Memory B cell (primary cell): ENCODE results near the gene LDLRAD1.
"Not testable (repeated sequence)": the region's sequence is repeated elsewhere in the genome, so short reads cannot be mapped to it uniquely, and the experiment has no call there.

Experiments
- ATAC-seq: fragments of 150-1000 bp; cut with Tn5 transposase; 2 replicates; pipeline ENCODE4 v1.10.0; 2021; ENCODE audit warnings: low read depth, mild to moderate bottlenecking, moderate library complexity
- DNase-seq, 2 donors: peaks; one replicate each; pipeline ENCODE4 v3.0.0; 2022; ENCODE audit warnings: low spot score in 2 of 2
- H3K27ac Mint-ChIP-seq: one replicate; pipeline ENCODE4 v1.8.0; 2022; ENCODE audit warnings: mild to moderate bottlenecking, moderate library complexity, mixed read lengths
- H3K27me3 Mint-ChIP-seq: one replicate; pipeline ENCODE4 v1.8.0; 2022; ENCODE audit warnings: mixed read lengths
- H3K36me3 Mint-ChIP-seq: one replicate; pipeline ENCODE4 v1.8.0; 2022; ENCODE audit warnings: mild to moderate bottlenecking, mixed read lengths
- H3K4me1 Mint-ChIP-seq: one replicate; pipeline ENCODE4 v1.8.0; 2022; ENCODE audit warnings: mixed read lengths
- H3K4me3 Mint-ChIP-seq: one replicate; pipeline ENCODE4 v1.8.0; 2022; ENCODE audit warnings: mild to moderate bottlenecking, moderate library complexity, mixed read lengths
- H3K9me3 Mint-ChIP-seq: one replicate; pipeline ENCODE4 v1.8.0; 2022; ENCODE audit warnings: mixed read lengths

Gene LDLRAD1

GRCh38 chr1:53992085-53992874 lies 25.7 kb downstream of the LDLRAD1 start:
- peaks cover 3% of the 10 kb centered on the region for H3K27me3 Mint-ChIP-seq
- H3K4me3 Mint-ChIP-seq, result no peak overlapping the region
- H3K36me3 Mint-ChIP-seq, result no peaks in the 10 kb centered on the region
- no peaks in the 10 kb centered on the region for H3K9me3 Mint-ChIP-seq
- ATAC-seq (no peak), DNase-seq (no peak)
- no peak overlapping the region for H3K27ac Mint-ChIP-seq
- no peaks in the 10 kb centered on the region for H3K4me1 Mint-ChIP-seq

- H3K9me3 Mint-ChIP-seq, result peaks cover 3% of the 10 kb centered on the region
- no peaks in the 10 kb centered on the region for H3K4me1 Mint-ChIP-seq
- no peak overlapping the region for H3K4me3 Mint-ChIP-seq
- ATAC-seq (no peak), DNase-seq (no peak)
- H3K27me3 Mint-ChIP-seq, result peaks cover 2% of the 10 kb centered on the region
- no peak overlapping the region for H3K27ac Mint-ChIP-seq
- no peaks in the 10 kb centered on the region for H3K36me3 Mint-ChIP-seq
Measured at GRCh38 chr1:53987880-53988279, 30.1 kb downstream of the LDLRAD1 start.

- no peaks in the 10 kb centered on the region for H3K36me3 Mint-ChIP-seq
Measured at GRCh38 chr1:53986458-53986857, 31.5 kb downstream of the LDLRAD1 start.

GRCh38 chr1:53984726-53985125 lies 33.3 kb downstream of the LDLRAD1 start:
- H3K36me3 Mint-ChIP-seq, result no peaks in the 10 kb centered on the region
- H3K9me3 Mint-ChIP-seq, result peaks cover 3% of the 10 kb centered on the region
- no peak for ATAC-seq
- no peak overlapping the region for H3K27ac Mint-ChIP-seq
- no peak overlapping the region for H3K4me3 Mint-ChIP-seq
- no peaks in the 10 kb centered on the region for H3K4me1 Mint-ChIP-seq
- H3K27me3 Mint-ChIP-seq, result peaks cover 6% of the 10 kb centered on the region
- no peak for DNase-seq

More at GRCh38 chr1:53986458-53986857, 31.5 kb downstream of the LDLRAD1 start:
- DNase-seq (no peak), ATAC-seq (no peak)
- Mint-ChIP-seq H3K9me3 (peaks cover 3% of the 10 kb centered on the region), H3K4me1 (no peaks in the 10 kb centered on the region), H3K27me3 (peaks cover 5% of the 10 kb centered on the region), H3K4me3 (no peak overlapping the region), H3K27ac (no peak overlapping the region)

GRCh38 chr1:53982763-53983104 lies 35.3 kb downstream of the LDLRAD1 start:
- Mint-ChIP-seq H3K9me3 (peaks cover 3% of the 10 kb centered on the region), H3K27me3 (peaks cover 7% of the 10 kb centered on the region), H3K4me3 (no peak overlapping the region), H3K27ac (no peak overlapping the region), H3K36me3 (no peaks in the 10 kb centered on the region), H3K4me1 (no peaks in the 10 kb centered on the region)
- DNase-seq (no peak), ATAC-seq (no peak)

- H3K36me3 Mint-ChIP-seq, result no peaks in the 10 kb centered on the region
- no peaks in the 10 kb centered on the region for H3K4me1 Mint-ChIP-seq
- H3K27ac Mint-ChIP-seq, result no peak overlapping the region
- DNase-seq, result no peak
- H3K4me3 Mint-ChIP-seq, result no peak overlapping the region
- H3K9me3 Mint-ChIP-seq, result peaks cover 3% of the 10 kb centered on the region
- peaks cover 7% of the 10 kb centered on the region for H3K27me3 Mint-ChIP-seq
- no peak for ATAC-seq
Measured at GRCh38 chr1:53982034-53982762, 35.8 kb downstream of the LDLRAD1 start.

GRCh38 chr1:53981220-53981619 lies 36.8 kb downstream of the LDLRAD1 start:
- ATAC-seq, result no peak
- no peaks in the 10 kb centered on the region for H3K36me3 Mint-ChIP-seq
- H3K4me3 Mint-ChIP-seq, result no peak overlapping the region
- peaks cover 7% of the 10 kb centered on the region for H3K27me3 Mint-ChIP-seq
- H3K27ac Mint-ChIP-seq, result no peak overlapping the region
- H3K4me1 Mint-ChIP-seq, result no peaks in the 10 kb centered on the region
- no peaks in the 10 kb centered on the region for H3K9me3 Mint-ChIP-seq
- DNase-seq, result no peak

GRCh38 chr1:53979712-53980450 lies 38.1 kb downstream of the LDLRAD1 start:
- Mint-ChIP-seq H3K4me1 (no peaks in the 10 kb centered on the region), H3K4me3 (no peak overlapping the region), H3K27ac (no peak overlapping the region), H3K27me3 (peaks cover 7% of the 10 kb centered on the region), H3K36me3 (peaks cover 7% of the 10 kb centered on the region), H3K9me3 (no peaks in the 10 kb centered on the region)
- ATAC-seq (no peak), DNase-seq (no peak)

- no peak overlapping the region for H3K4me3 Mint-ChIP-seq
- no peak overlapping the region for H3K27ac Mint-ChIP-seq
- H3K27me3 Mint-ChIP-seq, result peaks cover 3% of the 10 kb centered on the region
- no peaks in the 10 kb centered on the region for H3K4me1 Mint-ChIP-seq
- DNase-seq (no peak), ATAC-seq (no peak)
- no peaks in the 10 kb centered on the region for H3K9me3 Mint-ChIP-seq
- H3K36me3 Mint-ChIP-seq, result peaks cover 15% of the 10 kb centered on the region
Measured at GRCh38 chr1:53975861-53976260, 42.1 kb downstream of the LDLRAD1 start.

- H3K4me1 Mint-ChIP-seq, result no peaks in the 10 kb centered on the region
- DNase-seq (no peak), ATAC-seq (no peak)
- H3K9me3 Mint-ChIP-seq, result no peaks in the 10 kb centered on the region
- H3K27ac Mint-ChIP-seq, result no peak overlapping the region
- H3K27me3 Mint-ChIP-seq, result no peaks in the 10 kb centered on the region
- H3K4me3 Mint-ChIP-seq, result no peak overlapping the region
- H3K36me3 Mint-ChIP-seq, result peaks cover 19% of the 10 kb centered on the region
Measured at GRCh38 chr1:53971718-53972117, 46.3 kb downstream of the LDLRAD1 start.

- H3K27ac Mint-ChIP-seq, H3K4me3 Mint-ChIP-seq: not testable (repeated sequence)
Measured at GRCh38 chr1:53969323-53969722, 48.7 kb downstream of the LDLRAD1 start.

GRCh38 chr1:53968125-53968513 lies 49.9 kb downstream of the LDLRAD1 start:
- Mint-ChIP-seq H3K27ac (no peak overlapping the region), H3K4me1 (peaks cover 8% of the 10 kb centered on the region), H3K9me3 (no peaks in the 10 kb centered on the region), H3K36me3 (peaks cover 24% of the 10 kb centered on the region), H3K4me3 (no peak overlapping the region), H3K27me3 (no peaks in the 10 kb centered on the region)
- no peak for DNase-seq
- no peak for ATAC-seq

More at GRCh38 chr1:53969323-53969722, 48.7 kb downstream of the LDLRAD1 start:
- DNase-seq, H3K9me3 Mint-ChIP-seq, H3K4me1 Mint-ChIP-seq, H3K27me3 Mint-ChIP-seq, ATAC-seq: not testable (repeated sequence)
- peaks cover 19% of the 10 kb centered on the region for H3K36me3 Mint-ChIP-seq

- ATAC-seq (no peak), DNase-seq (no peak)
- Mint-ChIP-seq H3K27me3 (no peaks in the 10 kb centered on the region), H3K4me3 (no peak overlapping the region), H3K27ac (no peak overlapping the region), H3K9me3 (no peaks in the 10 kb centered on the region), H3K4me1 (peaks cover 8% of the 10 kb centered on the region), H3K36me3 (peaks cover 21% of the 10 kb centered on the region)
Measured at GRCh38 chr1:53967409-53968124, 50.4 kb downstream of the LDLRAD1 start.

- Mint-ChIP-seq H3K9me3 (no peaks in the 10 kb centered on the region), H3K4me1 (peaks cover 8% of the 10 kb centered on the region), H3K27ac (no peak overlapping the region), H3K27me3 (no peaks in the 10 kb centered on the region), H3K4me3 (no peak overlapping the region), H3K36me3 (peaks cover 23% of the 10 kb centered on the region)
- no peak for ATAC-seq
- no peak for DNase-seq
Measured at GRCh38 chr1:53966794-53967193, 51.2 kb downstream of the LDLRAD1 start.
